Thymus (tissue), 11 donors: Measurements from ENCODE around the gene SPNS2. TPM values are rescaled to one million over a fixed set of nuclear protein-coding genes. Genes with fewer than 3 reads are reported as not detected.

ENCODE experiments used
- DNase-seq, 9 donors: peaks; one replicate each; pipeline ENCODE4 v3.0.0-alpha.2; 2013; ENCODE audit warnings: low spot score in 9 of 9, low read depth in 6 of 9, missing footprints in 1 of 9
- H3K27ac ChIP-seq, 2 donors: one replicate each; pipeline ENCODE4 v1.5.1; 2013; ENCODE audit warnings: control low read depth in 1 of 2, low read depth in 1 of 2, low read length in 1 of 2, mild to moderate bottlenecking in 1 of 2, moderate library complexity in 1 of 2
- H3K27me3 ChIP-seq, 2 donors: one replicate each; pipeline ENCODE4 v1.5.1; 2013; ENCODE audit warnings: low read length in 1 of 2; ENCODE audit not compliant: control insufficient read depth in 2 of 2, insufficient read depth in 1 of 2
- H3K36me3 ChIP-seq, 2 donors: one replicate each; pipeline ENCODE4 v1.5.1; 2013; ENCODE audit warnings: low read length in 1 of 2, mild to moderate bottlenecking in 1 of 2, moderate library complexity in 1 of 2; ENCODE audit not compliant: control insufficient read depth in 2 of 2, insufficient read depth in 2 of 2
- H3K4me1 ChIP-seq, 2 donors: one replicate each; pipeline ENCODE4 v1.5.1; 2013; ENCODE audit warnings: low read length in 2 of 2; ENCODE audit not compliant: control insufficient read depth in 2 of 2, insufficient read depth in 2 of 2
- H3K4me3 ChIP-seq, 2 donors: one replicate each; pipeline ENCODE4 v1.5.1; 2013; ENCODE audit warnings: low read length in 2 of 2, control low read depth in 1 of 2, mild to moderate bottlenecking in 1 of 2
- H3K9me3 ChIP-seq, 2 donors: one replicate each; pipeline ENCODE4 v1.5.1; 2013; ENCODE audit warnings: low read length in 1 of 2, mild to moderate bottlenecking in 1 of 2; ENCODE audit not compliant: control insufficient read depth in 2 of 2, insufficient read depth in 1 of 2
- WGBS: extraction: QIAGEN DNeasy Blood & Tissue Kit; methylation state at CpG from one replicate; pipeline ENCODE4 v1.1.7; 2013; 5-methylcytosine and 5-hydroxymethylcytosine counted together
- polyA plus RNA-seq: library from polyadenylated mRNA; stranded (reverse); fragments of 200-250 nt; gene quantifications from one replicate; pipeline ENCODE4 v1.2.3, GENCODE V29; 2013
- total RNA-seq: library from RNA; stranded (reverse); fragments of 120-200 nt; gene quantifications from one replicate; pipeline ENCODE4 v1.2.4, GENCODE V29; 2013
- donor health status: healthy.

SPNS2 gene
- total and polyA plus RNA-seq, 2 donors, result 3.4 to 16.1 TPM

GRCh38 chr17:4533523-4534504 is 35.1 kb downstream of the SPNS2 start:
- peaks cover 0 to 7% of the 10 kb centered on the region in 2 donors for H3K4me1 ChIP-seq
- WGBS, result 62% methylated on average over 23 of the region's 23 CpGs
- no peaks in the 10 kb centered on the region for H3K9me3 ChIP-seq
- H3K4me3 ChIP-seq, result no peak overlapping the region
- H3K27me3 ChIP-seq, result no peaks in the 10 kb centered on the region
- no peak for DNase-seq
- H3K27ac ChIP-seq, result no peak overlapping the region
- peaks cover 7 to 13% of the 10 kb centered on the region in 2 donors for H3K36me3 ChIP-seq

DNA sequence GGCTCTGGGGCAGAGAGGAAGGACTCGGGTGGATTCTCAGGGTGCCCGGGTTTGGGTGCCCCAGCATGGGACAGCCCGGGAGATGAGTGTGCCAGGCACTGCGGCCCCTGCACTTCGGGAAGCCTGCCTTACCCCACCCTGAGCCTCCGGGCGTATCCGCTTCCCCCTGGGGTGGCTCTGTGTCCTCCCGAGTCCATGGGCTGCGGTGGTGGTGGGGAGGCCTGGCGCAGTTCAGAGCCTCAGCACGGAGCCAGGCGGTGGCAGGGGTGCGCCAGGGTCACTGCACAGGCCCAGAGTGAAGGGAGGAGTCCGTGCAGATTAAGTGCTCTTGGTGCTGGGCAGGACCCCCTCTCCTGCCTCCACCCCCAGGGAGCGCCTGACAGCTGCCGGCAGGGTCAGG is 35.8 kb downstream of the SPNS2 start:
- Histone ChIP-seq H3K4me1 (peaks cover 0 to 7% of the 10 kb centered on the region in 2 donors), H3K4me3 (no peak overlapping the region), H3K36me3 (peaks cover 14 to 20% of the 10 kb centered on the region in 2 donors), H3K9me3 (no peaks in the 10 kb centered on the region), H3K27ac (no peak overlapping the region), H3K27me3 (no peaks in the 10 kb centered on the region)
- 91% methylated on average over 17 of the region's 17 CpGs for WGBS
- DNase-seq, result no peak

- Histone ChIP-seq H3K9me3 (no peaks in the 10 kb centered on the region), H3K27ac (no peak overlapping the region), H3K36me3 (peaks cover 16 to 26% of the 10 kb centered on the region in 2 donors), H3K4me3 (no peak overlapping the region), H3K4me1 (peaks cover 0 to 7% of the 10 kb centered on the region in 2 donors), H3K27me3 (no peaks in the 10 kb centered on the region)
- no peak for DNase-seq
- 93% methylated on average over 27 of the region's 27 CpGs for WGBS
Measured at GRCh38 chr17:4534928-4535666, 36.4 kb downstream of the SPNS2 start.

DNA sequence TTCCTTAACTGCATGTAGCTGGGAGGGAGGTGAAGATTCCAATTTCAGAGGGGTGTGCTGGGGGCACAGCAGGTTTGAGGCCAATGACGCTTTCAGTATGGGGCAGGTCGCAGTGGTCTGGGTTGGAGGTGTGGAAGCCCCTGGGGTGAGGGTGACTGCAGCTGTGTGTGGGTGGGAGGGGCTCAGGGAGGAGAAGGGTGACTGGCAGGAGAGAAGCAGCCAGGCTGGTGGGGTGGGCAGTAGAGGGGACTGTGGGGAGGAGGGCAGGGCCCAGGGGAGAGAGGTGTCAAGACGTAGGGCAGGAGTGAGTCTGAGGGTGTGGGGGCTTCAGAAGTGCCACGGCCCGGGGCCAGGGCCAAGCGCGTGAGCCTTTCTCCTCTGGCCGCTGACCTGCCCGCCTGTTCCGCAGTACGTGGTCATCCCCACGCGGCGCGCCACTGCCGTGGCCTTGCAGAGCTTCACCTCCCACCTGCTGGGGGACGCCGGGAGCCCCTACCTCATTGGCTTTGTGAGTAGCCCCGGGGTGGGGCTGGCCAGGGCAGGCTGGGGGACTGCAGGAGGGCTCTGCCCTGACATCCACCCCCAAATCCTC is 37.1 kb downstream of the SPNS2 start:
- H3K9me3 ChIP-seq, result no peaks in the 10 kb centered on the region
- no peak overlapping the region for H3K4me3 ChIP-seq
- no peak for DNase-seq
- 89% methylated on average over 19 of the region's 19 CpGs for WGBS
- H3K27me3 ChIP-seq, result no peaks in the 10 kb centered on the region
- no peak overlapping the region for H3K27ac ChIP-seq
- peaks cover 0 to 7% of the 10 kb centered on the region in 2 donors for H3K4me1 ChIP-seq
- H3K36me3 ChIP-seq, result peaks cover 19 to 30% of the 10 kb centered on the region in 2 donors

DNA sequence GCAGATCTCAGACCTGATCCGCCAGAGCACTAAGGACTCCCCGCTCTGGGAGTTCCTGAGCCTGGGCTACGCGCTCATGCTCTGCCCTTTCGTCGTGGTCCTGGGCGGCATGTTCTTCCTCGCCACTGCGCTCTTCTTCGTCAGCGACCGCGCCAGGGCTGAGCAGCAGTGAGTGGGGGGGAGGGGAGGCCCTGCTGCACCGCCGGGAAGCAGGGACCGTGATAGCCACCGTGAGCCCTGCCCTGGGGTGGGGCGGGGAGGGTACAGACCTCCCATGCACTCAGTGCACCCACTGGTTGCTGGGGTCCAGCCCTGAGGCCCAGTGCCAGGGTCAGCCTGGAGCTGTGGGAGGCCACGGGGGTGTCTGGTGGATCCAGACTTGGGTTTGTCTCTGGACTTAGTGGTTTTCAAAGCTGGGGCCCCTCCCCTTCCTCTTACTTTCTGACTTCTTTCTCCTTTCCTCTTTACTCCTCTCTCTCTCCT is 37.6 kb downstream of the SPNS2 start:
- peaks cover 0 to 7% of the 10 kb centered on the region in 2 donors for H3K4me1 ChIP-seq
- no peak for DNase-seq
- H3K36me3 ChIP-seq, result peaks cover 24 to 33% of the 10 kb centered on the region in 2 donors
- no peaks in the 10 kb centered on the region for H3K9me3 ChIP-seq
- no peak overlapping the region for H3K27ac ChIP-seq
- no peaks in the 10 kb centered on the region for H3K27me3 ChIP-seq
- no peak overlapping the region for H3K4me3 ChIP-seq
- 91% methylated on average over 19 of the region's 19 CpGs for WGBS

- H3K4me1 ChIP-seq, result peaks cover 0 to 7% of the 10 kb centered on the region in 2 donors
- no peak overlapping the region for H3K4me3 ChIP-seq
- H3K9me3 ChIP-seq, result no peaks in the 10 kb centered on the region
- no peak for DNase-seq
- H3K36me3 ChIP-seq, result peaks cover 30 to 39% of the 10 kb centered on the region in 2 donors
- no peak overlapping the region for H3K27ac ChIP-seq
- 88% methylated on average over 18 of the region's 18 CpGs for WGBS
- no peaks in the 10 kb centered on the region for H3K27me3 ChIP-seq
Measured at GRCh38 chr17:4536742-4537411, 38.2 kb downstream of the SPNS2 start.

- Histone ChIP-seq H3K4me3 (no peak overlapping the region), H3K4me1 (peaks cover 0 to 7% of the 10 kb centered on the region in 2 donors)
Measured at GRCh38 chr17:4537451-4538235, 39.0 kb downstream of the SPNS2 start.

More at GRCh38 chr17:4537451-4538235, 39.0 kb downstream of the SPNS2 start:
- Histone ChIP-seq H3K27me3 (no peaks in the 10 kb centered on the region), H3K9me3 (peaks cover 0 to 1% of the 10 kb centered on the region in 2 donors), H3K36me3 (peaks cover 37 to 47% of the 10 kb centered on the region in 2 donors), H3K27ac (no peak overlapping the region)
- 94% methylated on average over 19 of the region's 19 CpGs for WGBS
- no peak for DNase-seq
